Stimulated activated memory B cell treated with anti-CD40 and anti-IgM and Interleukin-4, amounts not matched to agents 10 μg/mL and 1 μg/mL and 100 μg/mL, for 72 hours (primary cell): Measurements from ENCODE around the gene SIPA1.
"Not testable (repeated sequence)": the region's sequence is repeated elsewhere in the genome, so short reads cannot be mapped to it uniquely, and the experiment has no call there.

Source experiments
- ATAC-seq: fragments of 150-1000 bp; cut with Tn5 transposase; 2 replicates; pipeline ENCODE4 v1.10.0; 2021
- H3K27ac Mint-ChIP-seq: one replicate; pipeline ENCODE4 v1.8.0; 2022; ENCODE audit warnings: mild to moderate bottlenecking, mixed read lengths
- H3K27me3 Mint-ChIP-seq: one replicate; pipeline ENCODE4 v1.8.0; 2022; ENCODE audit warnings: mixed read lengths
- H3K36me3 Mint-ChIP-seq: one replicate; pipeline ENCODE4 v1.8.0; 2022; ENCODE audit warnings: mixed read lengths
- H3K4me1 Mint-ChIP-seq: one replicate; pipeline ENCODE4 v1.8.0; 2022; ENCODE audit warnings: mixed read lengths
- H3K4me3 Mint-ChIP-seq: one replicate; pipeline ENCODE4 v1.8.0; 2022; ENCODE audit warnings: mild to moderate bottlenecking, moderate library complexity, mixed read lengths
- H3K9me3 Mint-ChIP-seq: one replicate; pipeline ENCODE4 v1.8.0; 2022; ENCODE audit warnings: mixed read lengths

The SIPA1 gene

DNA sequence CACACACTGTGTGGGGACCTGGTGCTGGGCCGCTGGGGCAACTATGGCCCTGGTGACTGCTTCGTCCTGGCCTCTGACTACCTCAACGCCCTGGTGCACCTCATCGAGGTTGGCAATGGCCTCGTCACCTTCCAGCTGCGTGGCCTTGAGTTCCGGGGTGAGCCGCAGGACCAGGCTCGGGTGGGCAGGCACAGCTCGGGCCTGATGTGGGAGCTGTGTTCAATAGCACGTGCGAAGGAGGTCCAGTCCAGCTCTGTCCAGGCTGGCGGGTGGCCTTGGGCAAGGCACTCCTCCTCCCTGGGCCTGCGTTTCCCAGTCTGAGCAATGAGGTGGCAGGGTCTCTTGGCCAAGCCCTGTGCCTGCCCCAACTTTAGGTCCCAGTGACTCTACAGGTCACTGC is 8.3 kb upstream of the SIPA1 start:
- no peak overlapping the region for H3K4me3 Mint-ChIP-seq
- peaks cover 45% of the 10 kb centered on the region for H3K36me3 Mint-ChIP-seq
- no peak overlapping the region for H3K27ac Mint-ChIP-seq
- H3K27me3 Mint-ChIP-seq: no peaks in the 10 kb centered on the region
- ATAC-seq: no peak
- H3K9me3 Mint-ChIP-seq: no peaks in the 10 kb centered on the region
- H3K4me1 Mint-ChIP-seq: peaks cover 22% of the 10 kb centered on the region

DNA sequence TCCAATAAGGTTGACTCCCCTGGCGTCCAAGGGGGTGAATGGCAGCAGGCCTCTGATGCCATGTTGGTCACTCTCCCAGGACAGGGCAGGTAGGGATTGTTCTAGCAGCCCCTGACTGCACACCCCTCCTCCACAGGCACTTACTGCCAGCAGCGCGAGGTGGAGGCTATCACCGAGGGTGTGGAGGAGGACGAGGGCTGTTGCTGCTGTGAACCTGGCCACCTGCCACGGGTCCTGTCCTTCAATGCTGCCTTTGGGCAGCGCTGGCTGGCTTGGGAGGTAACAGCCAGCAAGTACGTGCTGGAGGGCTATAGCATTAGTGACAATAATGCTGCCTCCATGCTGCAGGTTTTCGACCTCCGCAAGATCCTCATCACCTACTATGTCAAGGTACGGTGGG is 7.7 kb upstream of the SIPA1 start:
- no peak overlapping the region for H3K27ac Mint-ChIP-seq
- H3K36me3 Mint-ChIP-seq: peaks cover 45% of the 10 kb centered on the region
- H3K9me3 Mint-ChIP-seq: no peaks in the 10 kb centered on the region
- H3K4me3 Mint-ChIP-seq: no peak overlapping the region
- H3K4me1 Mint-ChIP-seq: peaks cover 22% of the 10 kb centered on the region
- no peaks in the 10 kb centered on the region for H3K27me3 Mint-ChIP-seq
- ATAC-seq: no peak

DNA sequence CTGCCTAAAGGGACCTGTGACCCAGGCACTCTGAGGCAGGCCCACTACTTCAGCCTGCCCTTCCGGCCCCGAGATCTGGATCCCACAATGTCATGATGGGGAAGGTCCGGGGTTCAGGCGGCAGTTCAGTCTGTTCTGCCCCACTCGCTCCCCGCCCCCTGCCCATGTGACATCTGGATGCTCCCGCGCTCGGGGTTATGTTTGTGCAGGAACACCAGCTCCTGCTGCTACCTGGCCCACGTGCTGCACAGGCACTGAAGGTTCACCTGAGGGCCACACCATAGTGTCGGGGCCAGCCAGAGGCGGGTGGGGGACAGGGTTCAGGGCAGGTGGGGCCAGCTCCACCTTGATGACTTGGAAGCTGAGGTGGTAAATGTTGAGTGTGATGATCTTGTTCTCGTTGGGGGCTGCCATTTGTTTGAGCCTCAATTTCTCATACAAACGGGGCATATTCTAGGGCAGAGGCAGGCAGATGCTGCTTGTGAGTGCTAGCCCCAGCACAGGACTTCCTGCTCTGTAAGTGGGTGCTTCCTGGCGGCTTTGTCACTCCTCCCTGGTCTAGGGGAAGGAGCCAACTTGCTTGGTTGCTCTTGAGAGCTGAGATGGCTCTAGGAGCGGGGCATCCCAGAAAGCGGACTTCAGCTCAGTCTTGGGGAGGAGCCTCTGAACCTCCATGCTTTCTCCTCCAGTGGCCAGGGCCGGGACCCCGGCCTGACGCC is 4.4 kb upstream of the SIPA1 start:
- Mint-ChIP-seq H3K36me3 (peaks cover 47% of the 10 kb centered on the region), H3K27me3 (no peaks in the 10 kb centered on the region), H3K4me1 (peaks cover 21% of the 10 kb centered on the region), H3K9me3 (no peaks in the 10 kb centered on the region), H3K27ac (peak overlapping the region; percentile 24), H3K4me3 (no peak overlapping the region)
- ATAC-seq: no peak

DNA sequence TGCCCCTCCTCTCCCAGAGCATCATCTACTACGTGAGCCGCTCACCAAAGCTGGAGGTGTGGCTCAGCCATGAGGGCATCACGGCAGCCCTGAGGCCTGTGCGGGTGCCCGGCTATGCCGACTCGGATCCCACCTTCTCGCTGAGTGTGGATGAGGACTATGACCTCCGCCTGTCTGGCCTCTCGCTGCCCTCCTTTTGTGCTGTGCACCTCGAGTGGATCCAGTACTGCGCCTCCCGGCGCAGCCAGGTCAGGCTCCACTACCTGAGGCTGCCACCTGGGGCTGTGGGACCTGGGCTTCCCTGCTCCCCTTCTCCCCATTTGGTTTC is 3.8 kb upstream of the SIPA1 start:
- Mint-ChIP-seq H3K4me1 (peaks cover 25% of the 10 kb centered on the region), H3K27me3 (no peaks in the 10 kb centered on the region), H3K9me3 (no peaks in the 10 kb centered on the region), H3K36me3 (peaks cover 45% of the 10 kb centered on the region), H3K27ac (peak overlapping the region; percentile 24), H3K4me3 (no peak overlapping the region)
- ATAC-seq: no peak

DNA sequence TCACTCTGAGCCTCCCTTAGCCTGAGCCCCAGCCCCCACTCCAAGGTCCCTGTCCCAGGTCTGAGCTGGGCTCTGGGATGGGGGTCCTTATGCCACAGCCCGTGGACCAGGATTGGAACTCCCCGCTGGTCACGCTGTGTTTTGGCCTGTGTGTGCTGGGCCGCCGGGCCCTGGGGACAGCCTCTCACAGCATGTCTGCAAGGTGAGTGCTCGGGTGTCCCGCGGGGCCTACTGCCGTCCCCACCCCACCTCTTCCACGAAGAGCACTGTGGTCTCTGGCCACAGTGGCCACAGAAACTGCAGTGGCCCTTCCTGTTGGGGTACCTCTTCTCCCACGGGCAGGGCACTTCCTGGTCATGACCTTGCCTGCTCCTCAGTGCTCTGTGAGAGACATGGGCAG is 3.5 kb upstream of the SIPA1 start:
- Mint-ChIP-seq H3K27me3 (no peaks in the 10 kb centered on the region), H3K4me1 (peaks cover 29% of the 10 kb centered on the region), H3K4me3 (no peak overlapping the region), H3K9me3 (no peaks in the 10 kb centered on the region), H3K27ac (peak overlapping the region; percentile 24), H3K36me3 (peaks cover 42% of the 10 kb centered on the region)
- ATAC-seq: no peak

DNA sequence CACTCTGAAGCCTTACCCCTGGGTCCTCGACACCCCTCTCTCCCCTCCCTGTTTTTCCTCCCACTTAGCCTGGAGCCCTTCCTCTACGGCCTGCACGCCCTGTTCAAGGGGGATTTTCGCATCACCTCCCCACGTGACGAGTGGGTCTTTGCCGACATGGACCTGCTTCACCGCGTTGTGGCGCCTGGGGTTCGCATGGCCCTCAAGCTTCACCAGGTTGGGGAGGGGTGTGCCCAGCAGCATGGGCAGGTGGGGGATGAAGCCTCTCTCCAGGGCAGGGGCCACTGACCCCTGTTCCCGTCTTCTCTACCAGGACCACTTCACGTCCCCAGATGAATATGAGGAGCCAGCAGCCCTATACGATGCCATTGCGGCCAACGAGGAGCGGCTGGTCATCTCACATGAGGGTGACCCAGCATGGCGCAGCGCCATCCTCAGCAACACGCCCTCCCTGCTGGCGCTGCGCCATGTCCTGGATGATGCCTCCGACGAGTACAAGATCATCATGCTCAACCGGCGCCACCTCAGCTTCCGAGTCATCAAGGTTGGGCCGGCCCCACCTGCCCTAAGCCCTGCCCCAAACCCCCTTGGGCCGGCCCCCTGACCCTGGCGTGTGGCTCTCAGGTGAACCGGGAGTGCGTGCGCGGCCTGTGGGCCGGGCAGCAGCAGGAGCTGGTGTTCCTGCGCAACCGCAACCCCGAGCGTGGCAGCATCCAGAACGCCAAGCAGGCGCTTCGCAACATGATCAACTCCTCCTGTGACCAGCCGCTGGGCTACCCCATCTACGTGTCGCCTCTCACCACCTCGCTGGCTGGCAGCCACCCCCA is 2.8 kb upstream of the SIPA1 start:
- ATAC-seq: no peak
- Mint-ChIP-seq H3K36me3 (peaks cover 45% of the 10 kb centered on the region), H3K4me1 (peaks cover 35% of the 10 kb centered on the region)

DNA sequence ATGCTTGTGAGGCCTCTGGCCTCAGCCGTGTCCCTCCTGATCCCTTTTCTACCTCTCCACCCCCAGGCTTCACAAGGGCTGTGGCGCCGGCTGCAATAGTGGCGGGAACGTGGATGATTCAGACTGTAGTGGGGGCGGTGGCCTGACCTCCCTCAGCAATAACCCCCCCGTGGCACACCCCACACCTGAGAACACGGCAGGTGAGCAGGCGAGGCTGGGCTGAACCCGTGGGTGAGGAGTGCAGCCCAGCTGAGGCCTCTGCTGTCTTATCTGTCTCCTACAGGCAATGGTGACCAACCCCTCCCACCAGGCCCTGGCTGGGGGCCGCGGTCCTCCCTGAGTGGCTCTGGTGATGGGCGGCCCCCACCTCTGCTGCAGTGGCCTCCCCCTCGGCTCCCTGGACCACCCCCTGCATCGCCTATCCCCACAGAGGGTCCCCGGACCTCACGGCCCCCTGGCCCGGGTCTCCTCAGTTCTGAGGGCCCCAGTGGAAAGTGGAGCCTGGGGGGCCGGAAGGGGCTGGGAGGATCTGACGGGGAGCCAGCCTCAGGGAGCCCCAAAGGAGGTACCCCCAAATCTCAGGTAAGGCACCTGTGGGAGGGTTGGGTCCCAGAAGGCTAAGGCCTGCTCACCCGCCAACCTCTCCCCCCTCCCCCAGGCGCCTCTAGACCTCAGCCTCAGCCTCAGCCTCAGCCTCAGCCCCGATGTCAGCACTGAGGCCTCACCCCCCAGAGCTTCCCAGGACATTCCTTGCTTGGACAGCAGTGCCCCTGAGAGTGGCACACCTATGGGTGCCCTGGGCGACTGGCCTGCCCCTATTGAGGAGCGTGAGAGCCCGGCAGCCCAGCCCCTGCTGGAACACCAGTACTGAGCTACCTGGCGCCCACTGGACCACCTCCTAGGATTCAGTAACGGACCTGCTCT is 1.5 kb upstream of the SIPA1 start:
- Mint-ChIP-seq H3K4me3 (no peak overlapping the region), H3K27me3 (no peaks in the 10 kb centered on the region), H3K4me1 (peaks cover 44% of the 10 kb centered on the region), H3K9me3 (no peaks in the 10 kb centered on the region), H3K36me3 (peaks cover 49% of the 10 kb centered on the region), H3K27ac (peak overlapping the region; percentile 84)
- ATAC-seq: no peak

More for the DNA sequence above, 2.8 kb upstream of the SIPA1 start:
- Mint-ChIP-seq H3K27ac (no peak overlapping the region), H3K9me3 (no peaks in the 10 kb centered on the region), H3K27me3 (no peaks in the 10 kb centered on the region), H3K4me3 (no peak overlapping the region)

DNA sequence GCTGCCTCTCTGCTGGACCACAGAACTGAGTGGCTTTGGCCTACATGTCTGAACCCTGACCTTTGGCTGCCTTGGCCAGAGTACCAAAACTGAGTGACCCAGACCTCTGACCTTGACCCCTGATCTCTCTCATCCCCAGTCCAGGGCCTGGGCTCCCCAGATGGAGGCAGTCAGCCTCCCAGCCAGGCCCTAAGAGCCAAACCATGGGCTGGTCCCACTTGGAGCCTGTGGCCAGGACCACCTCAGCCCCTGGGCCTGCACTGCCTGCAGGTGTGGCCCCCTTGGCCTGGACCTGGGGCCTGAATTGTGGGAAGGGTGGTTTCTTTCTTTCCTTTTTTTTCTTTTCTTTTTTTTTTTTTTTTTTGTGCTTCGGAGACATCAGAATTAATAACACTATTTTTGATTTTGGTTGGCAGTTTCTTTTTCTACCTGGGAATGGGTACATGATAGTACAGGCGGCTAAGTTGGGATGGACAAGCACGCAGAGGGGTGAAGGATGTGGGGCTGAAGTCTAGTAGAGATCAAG is 806 bp upstream of the SIPA1 start:
- Mint-ChIP-seq H3K4me1 (peaks cover 52% of the 10 kb centered on the region), H3K4me3 (peak overlapping the region; percentile 81)
- no peak for ATAC-seq

DNA sequence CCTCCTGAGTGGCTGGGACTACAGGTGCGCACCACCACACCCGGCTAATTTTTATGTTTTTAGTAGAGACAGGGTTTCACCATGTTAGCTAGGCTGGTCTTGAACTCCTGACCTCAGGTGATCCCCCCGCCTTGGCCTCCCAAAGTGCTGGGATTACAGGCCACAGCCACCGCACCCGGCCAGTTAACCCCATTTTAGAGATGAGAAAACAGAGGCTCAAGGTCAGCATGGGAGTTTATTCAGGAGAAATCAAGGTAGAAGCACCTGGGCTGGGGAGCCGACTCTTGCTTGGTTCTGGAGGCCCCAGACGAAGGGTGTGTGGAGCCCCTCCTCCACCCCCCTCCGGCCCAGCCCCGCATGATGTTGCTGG is 1.3 kb downstream of the SIPA1 start:
- Mint-ChIP-seq H3K4me1 (peaks cover 59% of the 10 kb centered on the region), H3K4me3 (peak overlapping the region; percentile 81), H3K27ac (peak overlapping the region; percentile 84), H3K36me3 (peaks cover 59% of the 10 kb centered on the region)
- H3K27me3 Mint-ChIP-seq, H3K9me3 Mint-ChIP-seq, ATAC-seq: not testable (repeated sequence)

More for the DNA sequence above, 806 bp upstream of the SIPA1 start:
- H3K9me3 Mint-ChIP-seq: no peaks in the 10 kb centered on the region
- peaks cover 52% of the 10 kb centered on the region for H3K36me3 Mint-ChIP-seq
- H3K27me3 Mint-ChIP-seq: no peaks in the 10 kb centered on the region
- peak overlapping the region; percentile 84 for H3K27ac Mint-ChIP-seq

DNA sequence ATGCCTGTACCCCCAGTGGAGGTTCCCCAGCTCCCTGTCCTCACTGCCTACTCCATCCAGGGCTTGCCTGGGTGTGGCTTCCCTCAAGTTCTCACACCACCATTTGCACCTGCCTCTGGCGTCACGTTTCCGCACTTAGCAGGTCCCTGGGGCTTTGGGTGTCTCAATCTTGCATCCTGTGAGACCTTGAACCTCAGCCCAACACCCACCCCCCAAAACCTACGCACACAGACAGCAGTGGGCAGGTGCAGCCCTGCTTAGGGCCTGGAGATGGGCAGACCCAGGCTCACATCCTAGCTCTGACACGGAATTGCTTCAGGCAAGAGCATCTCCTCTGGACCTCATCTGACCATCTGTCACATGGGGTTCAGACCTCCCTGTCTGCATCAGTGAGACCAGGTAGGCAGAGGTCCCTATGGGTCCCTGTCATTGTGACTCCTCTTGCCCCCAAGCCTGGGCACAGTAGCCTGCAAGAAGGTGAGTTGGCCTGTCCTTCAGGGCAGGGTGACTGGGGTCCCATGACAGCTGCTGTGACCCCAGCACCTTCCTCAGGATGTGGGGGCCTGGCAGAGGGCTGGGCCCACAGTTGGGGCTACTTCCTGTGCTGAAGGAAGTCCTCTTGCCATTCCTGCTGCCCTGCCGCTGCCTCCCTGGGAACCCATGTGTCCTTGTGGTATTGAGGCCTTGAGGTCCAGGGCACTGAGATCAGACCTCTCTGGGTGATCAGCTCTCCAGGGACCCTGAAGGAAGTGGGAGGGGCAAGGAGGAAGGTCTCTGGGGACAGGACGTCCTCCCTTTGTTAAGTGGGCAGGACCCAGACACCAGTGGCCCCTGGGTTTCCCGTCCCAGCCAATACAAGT is 2.0 kb downstream of the SIPA1 start:
- Mint-ChIP-seq H3K9me3 (no peaks in the 10 kb centered on the region), H3K4me1 (peaks cover 62% of the 10 kb centered on the region), H3K36me3 (peaks cover 59% of the 10 kb centered on the region), H3K4me3 (peak overlapping the region; percentile 81), H3K27ac (peak overlapping the region; percentile 84), H3K27me3 (no peaks in the 10 kb centered on the region)
- ATAC-seq: peak; percentile 81

DNA sequence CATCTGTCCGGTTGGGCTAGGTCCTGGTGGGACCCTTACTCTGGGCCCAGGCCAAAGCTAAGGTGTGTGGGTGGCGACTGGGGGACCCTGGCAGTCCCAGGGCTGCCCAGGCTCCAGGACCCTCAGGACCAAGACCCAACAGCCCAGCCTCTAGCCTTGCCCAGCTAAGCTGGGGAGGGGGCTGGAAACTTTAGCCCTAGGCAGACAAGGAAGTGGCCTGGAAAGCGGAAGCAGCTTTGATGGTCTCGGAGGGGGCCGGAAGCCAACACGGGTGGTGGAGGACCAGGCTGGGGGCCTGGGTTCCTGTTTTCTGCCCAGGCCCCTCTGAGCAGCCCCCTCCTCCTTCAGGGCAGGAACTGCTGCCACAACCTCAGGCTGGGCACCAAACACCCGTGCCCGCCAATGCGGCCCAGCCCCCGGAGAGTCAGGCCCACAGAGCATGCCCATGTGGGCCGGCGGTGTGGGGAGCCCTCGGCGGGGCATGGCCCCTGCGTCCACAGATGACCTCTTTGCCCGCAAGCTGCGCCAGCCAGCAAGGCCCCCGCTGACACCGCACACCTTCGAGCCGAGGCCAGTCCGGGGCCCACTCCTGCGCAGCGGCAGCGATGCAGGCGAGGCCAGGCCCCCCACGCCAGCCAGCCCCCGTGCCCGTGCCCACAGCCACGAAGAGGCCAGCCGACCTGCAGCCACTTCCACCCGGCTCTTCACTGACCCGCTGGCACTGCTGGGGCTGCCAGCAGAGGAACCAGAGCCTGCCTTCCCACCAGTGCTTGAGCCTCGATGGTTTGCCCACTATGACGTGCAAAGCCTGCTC is 2.8 kb downstream of the SIPA1 start:
- Mint-ChIP-seq H3K4me3 (peak overlapping the region; percentile 81), H3K27ac (peak overlapping the region; percentile 84), H3K36me3 (peaks cover 63% of the 10 kb centered on the region), H3K27me3 (no peaks in the 10 kb centered on the region), H3K4me1 (peaks cover 67% of the 10 kb centered on the region), H3K9me3 (no peaks in the 10 kb centered on the region)
- ATAC-seq: peak; percentile 41

DNA sequence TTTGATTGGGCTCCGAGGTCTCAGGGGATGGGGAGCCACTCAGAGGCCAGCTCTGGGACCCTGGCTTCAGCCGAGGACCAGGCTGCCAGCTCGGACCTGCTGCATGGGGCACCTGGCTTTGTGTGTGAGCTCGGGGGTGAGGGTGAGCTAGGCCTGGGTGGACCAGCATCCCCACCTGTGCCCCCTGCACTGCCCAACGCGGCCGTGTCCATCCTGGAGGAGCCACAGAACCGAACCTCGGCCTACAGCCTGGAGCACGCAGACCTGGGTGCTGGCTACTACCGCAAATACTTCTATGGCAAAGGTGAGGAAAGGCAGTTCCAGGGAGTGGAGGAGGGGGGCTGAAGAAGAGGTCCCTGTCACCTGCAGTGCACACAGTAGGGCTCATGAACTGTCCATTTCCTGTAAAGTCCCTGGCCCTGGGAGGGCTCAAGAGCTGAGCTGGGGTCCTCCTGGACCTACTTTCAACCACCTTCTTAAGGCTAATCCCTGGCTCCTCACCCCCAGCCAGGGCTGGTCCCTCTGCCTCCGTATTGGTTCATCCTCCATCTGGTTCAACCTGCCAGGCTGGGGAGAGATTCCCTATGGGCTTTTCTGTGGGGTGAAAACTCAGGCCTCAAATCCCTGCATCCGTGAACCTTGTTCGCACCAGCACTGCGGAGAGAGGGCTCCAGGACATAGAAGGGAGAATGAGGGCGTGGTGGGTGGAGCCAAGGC is 3.6 kb downstream of the SIPA1 start:
- H3K36me3 Mint-ChIP-seq: peaks cover 66% of the 10 kb centered on the region
- no peak for ATAC-seq
- H3K27me3 Mint-ChIP-seq: no peaks in the 10 kb centered on the region
- H3K9me3 Mint-ChIP-seq: no peaks in the 10 kb centered on the region
- peak overlapping the region; percentile 84 for H3K27ac Mint-ChIP-seq
- peaks cover 71% of the 10 kb centered on the region for H3K4me1 Mint-ChIP-seq
- peak overlapping the region; percentile 81 for H3K4me3 Mint-ChIP-seq

DNA sequence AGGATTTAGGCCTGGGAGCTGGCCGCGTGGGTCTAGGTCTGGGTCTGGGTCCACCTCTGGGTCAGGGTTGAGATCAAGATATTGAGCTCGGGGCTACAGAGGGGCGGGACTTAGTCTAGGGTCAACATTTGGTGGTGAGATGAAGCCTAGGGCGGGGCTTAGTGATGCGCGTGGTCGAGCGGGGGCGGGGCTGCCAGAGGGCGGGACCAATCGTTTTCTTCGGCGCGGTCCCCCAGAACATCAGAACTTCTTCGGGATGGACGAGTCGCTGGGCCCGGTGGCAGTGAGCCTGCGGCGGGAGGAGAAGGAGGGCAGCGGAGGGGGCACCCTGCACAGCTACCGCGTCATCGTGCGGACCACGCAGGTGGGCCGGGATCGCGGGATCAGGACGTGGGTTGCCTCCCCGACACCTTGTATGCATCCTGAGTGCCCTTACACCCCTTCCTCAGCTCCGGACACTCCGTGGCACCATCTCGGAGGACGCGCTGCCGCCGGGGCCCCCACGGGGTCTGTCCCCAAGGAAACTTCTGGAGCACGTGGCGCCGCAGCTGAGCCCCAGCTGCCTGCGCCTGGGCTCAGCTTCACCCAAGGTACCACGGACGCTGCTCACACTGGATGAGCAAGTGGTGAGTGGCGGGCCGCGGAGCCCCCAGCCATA is 4.2 kb downstream of the SIPA1 start:
- peak overlapping the region; percentile 81 for H3K4me3 Mint-ChIP-seq
- no peak for ATAC-seq
- no peaks in the 10 kb centered on the region for H3K9me3 Mint-ChIP-seq
- H3K4me1 Mint-ChIP-seq: peaks cover 66% of the 10 kb centered on the region
- no peaks in the 10 kb centered on the region for H3K27me3 Mint-ChIP-seq
- peak overlapping the region; percentile 84 for H3K27ac Mint-ChIP-seq
- H3K36me3 Mint-ChIP-seq: peaks cover 61% of the 10 kb centered on the region
